ENCODE results near the gene HACE1.
"Not testable (repeated sequence)": the region's sequence is repeated elsewhere in the genome, so short reads cannot be mapped to it uniquely, and the experiment has no call there.

The HACE1 gene

GRCh38 chr6:104829183-104829958 is 30.3 kb downstream of the HACE1 start:
- no peak for DNase-seq

GRCh38 chr6:104828478-104828877 is 31.2 kb downstream of the HACE1 start:
- DNase-seq, result no peak

- DNase-seq, result not testable (repeated sequence)
These were observed 38.9 kb downstream of the HACE1 start for GRCh38 chr6:104820820-104821219.

GRCh38 chr6:104816125-104816524 is 43.6 kb downstream of the HACE1 start:
- DNase-seq, result no peak

- DNase-seq, result no peak
These were observed 45.0 kb downstream of the HACE1 start for GRCh38 chr6:104814743-104815142.

GRCh38 chr6:104813552-104813951 is 46.2 kb downstream of the HACE1 start:
- DNase-seq, result no peak

- DNase-seq, result no peak
These were observed 50.6 kb downstream of the HACE1 start for GRCh38 chr6:104809116-104809515.

GRCh38 chr6:104805335-104805734 is 54.4 kb downstream of the HACE1 start:
- not testable (repeated sequence) for DNase-seq

- peak; percentile 7 for DNase-seq
These were observed 60.5 kb downstream of the HACE1 start for GRCh38 chr6:104799134-104799657.

- no peak for DNase-seq
These were observed 63.5 kb downstream of the HACE1 start for GRCh38 chr6:104796031-104796785.

GRCh38 chr6:104795363-104795762 is 64.4 kb downstream of the HACE1 start:
- DNase-seq, result no peak

- DNase-seq, result peak; percentile 89
These were observed 69.9 kb downstream of the HACE1 start for GRCh38 chr6:104789770-104790190.

GRCh38 chr6:104788400-104788799 is 71.3 kb downstream of the HACE1 start:
- DNase-seq, result peak; percentile 22

GRCh38 chr6:104787305-104787704 is 72.4 kb downstream of the HACE1 start:
- DNase-seq, result no peak

- peak; percentile 76 for DNase-seq
These were observed 74.8 kb downstream of the HACE1 start for GRCh38 chr6:104784884-104785283.

- DNase-seq, result peak; percentile 50
These were observed 88.4 kb downstream of the HACE1 start for GRCh38 chr6:104771258-104771832.

GRCh38 chr6:104768906-104769305 is 90.8 kb downstream of the HACE1 start:
- DNase-seq, result no peak

GRCh38 chr6:104766595-104766994 is 93.1 kb downstream of the HACE1 start:
- no peak for DNase-seq

- no peak for DNase-seq
These were observed 104.8 kb downstream of the HACE1 start for GRCh38 chr6:104754788-104755409.

GRCh38 chr6:104753251-104753650 is 106.5 kb downstream of the HACE1 start:
- no peak for DNase-seq

- DNase-seq, result no peak
These were observed 109.3 kb downstream of the HACE1 start for GRCh38 chr6:104750449-104750848.

GRCh38 chr6:104739124-104739523 is 120.6 kb downstream of the HACE1 start:
- not testable (repeated sequence) for DNase-seq

- not testable (repeated sequence) for DNase-seq
These were observed 122.2 kb downstream of the HACE1 start for GRCh38 chr6:104737567-104737966.
